GM21381 (cell line): ENCODE data around the gene AK5.
"Not testable (repeated sequence)": the region's sequence is repeated elsewhere in the genome, so short reads cannot be mapped to it uniquely, and the experiment has no call there.

Experiments
- ATAC-seq: cut with Tn5 transposase; IDR thresholded peaks from one replicate; pipeline ENCODE4 v1.9.1; 2021; ENCODE audit warnings: mild to moderate bottlenecking, moderate library complexity; ENCODE audit not compliant: unreplicated experiment

Gene AK5

DNA sequence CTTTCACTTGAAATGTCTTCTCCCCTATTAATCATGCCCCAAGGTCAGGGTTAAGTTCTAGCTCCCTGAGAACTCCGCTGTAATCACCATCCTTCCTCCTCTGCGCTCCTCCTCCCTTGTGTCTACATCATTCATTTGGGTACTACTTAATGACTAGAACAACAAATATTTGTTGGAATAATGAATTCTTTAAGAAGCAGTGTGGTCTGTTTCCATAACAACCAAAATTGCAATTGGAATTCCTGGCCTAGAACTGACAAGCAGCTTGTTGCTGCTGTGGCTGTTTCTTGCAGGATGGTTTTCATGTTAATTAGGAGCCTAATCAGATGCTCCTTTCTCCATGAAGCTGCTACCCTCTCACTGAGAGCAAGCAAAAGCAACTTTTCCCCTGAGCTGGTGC lies 208.1 kb downstream of the AK5 start:
- ATAC-seq = no peak

GRCh38 chr1:77494026-77494425 lies 212.2 kb downstream of the AK5 start:
- ATAC-seq = no peak

GRCh38 chr1:77498918-77499317 lies 217.1 kb downstream of the AK5 start:
- ATAC-seq = no peak

GRCh38 chr1:77499466-77499865 lies 217.6 kb downstream of the AK5 start:
- no peak for ATAC-seq

DNA sequence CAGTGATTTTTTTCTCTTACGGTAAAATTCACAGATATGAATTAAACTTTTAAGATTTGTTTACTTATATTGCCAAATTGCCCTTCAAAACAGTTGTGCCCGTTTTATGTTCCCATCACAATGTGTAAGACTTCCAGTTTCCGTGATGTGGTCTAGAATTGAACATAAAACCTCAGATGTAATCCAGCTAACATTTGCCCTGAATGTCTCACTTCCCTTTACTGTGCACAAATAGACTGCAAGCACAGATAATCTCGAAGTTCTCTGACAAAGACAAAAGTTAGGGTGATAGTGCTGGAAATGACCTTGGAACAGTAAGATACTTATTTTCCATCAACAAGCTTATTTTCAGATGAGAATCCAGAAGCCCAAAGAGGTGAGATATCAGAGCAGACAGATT lies 223.2 kb downstream of the AK5 start:
- no peak for ATAC-seq

- ATAC-seq = no peak
Measured at GRCh38 chr1:77506771-77507170, 225.0 kb downstream of the AK5 start.

GRCh38 chr1:77509051-77509492 lies 227.3 kb downstream of the AK5 start:
- ATAC-seq = no peak

DNA sequence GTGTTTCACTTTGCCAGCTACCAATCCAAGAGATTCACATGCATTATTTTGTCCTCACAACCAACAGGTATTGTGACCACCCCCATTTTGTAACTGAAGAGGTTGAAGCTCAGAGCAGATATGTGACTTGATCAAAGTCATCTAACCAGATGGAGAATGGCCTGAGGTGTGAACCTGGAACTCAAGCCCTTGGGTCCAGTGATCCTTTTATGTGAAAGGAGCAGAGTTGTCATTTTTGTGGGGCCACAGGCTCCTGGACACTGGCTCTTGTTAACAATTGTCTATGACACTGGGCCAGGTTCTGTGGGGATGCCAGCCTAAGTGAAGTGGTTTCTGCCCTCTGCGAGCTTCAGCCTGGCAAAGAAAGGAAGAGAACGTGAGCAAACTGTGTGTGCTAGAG lies 228.1 kb downstream of the AK5 start:
- ATAC-seq = no peak

DNA sequence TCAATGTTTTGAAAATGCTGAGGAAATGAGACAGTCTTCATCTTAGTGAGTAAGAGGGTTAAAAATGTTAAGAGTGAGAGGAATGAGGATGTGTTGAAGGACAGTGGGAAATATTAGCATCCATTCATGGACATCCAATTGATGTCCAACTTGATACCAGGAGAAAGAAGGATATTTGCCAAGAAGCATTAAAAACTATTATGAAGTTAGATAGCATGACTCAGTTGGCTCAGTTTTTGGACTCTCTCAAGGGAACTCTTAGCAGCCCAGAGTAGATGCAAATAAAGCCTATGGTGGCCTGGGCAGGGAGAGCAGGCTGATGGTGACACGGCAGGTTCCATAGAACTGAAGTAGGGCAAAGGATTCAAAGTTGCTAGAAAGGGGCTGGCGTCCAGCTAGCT lies 229.6 kb downstream of the AK5 start:
- no peak for ATAC-seq

GRCh38 chr1:77512650-77513049 lies 230.8 kb downstream of the AK5 start:
- not testable (repeated sequence) for ATAC-seq

GRCh38 chr1:77513839-77514763 lies 232.3 kb downstream of the AK5 start:
- ATAC-seq = no peak

- ATAC-seq = no peak
Measured at GRCh38 chr1:77514921-77515776, 233.3 kb downstream of the AK5 start.

- no peak for ATAC-seq
Measured at GRCh38 chr1:77516106-77516505, 234.3 kb downstream of the AK5 start.

DNA sequence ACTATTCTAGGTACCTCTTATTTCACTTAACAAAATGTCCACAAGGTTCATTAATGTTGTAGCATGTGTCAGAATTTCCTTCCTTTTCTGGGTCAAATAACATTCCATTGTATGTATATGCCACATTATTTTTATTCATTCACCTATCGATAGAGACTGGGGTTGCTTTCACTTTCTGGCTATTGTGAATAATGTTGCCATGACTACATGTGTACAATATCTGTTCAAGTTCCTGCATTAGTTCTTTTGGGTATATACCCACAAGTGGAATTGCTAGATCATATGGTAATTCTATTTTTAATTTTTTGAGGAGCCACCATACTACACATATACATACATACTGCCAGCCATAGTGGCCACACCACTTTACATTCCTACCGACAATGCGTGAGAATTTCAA lies 242.2 kb downstream of the AK5 start:
- no peak for ATAC-seq

DNA sequence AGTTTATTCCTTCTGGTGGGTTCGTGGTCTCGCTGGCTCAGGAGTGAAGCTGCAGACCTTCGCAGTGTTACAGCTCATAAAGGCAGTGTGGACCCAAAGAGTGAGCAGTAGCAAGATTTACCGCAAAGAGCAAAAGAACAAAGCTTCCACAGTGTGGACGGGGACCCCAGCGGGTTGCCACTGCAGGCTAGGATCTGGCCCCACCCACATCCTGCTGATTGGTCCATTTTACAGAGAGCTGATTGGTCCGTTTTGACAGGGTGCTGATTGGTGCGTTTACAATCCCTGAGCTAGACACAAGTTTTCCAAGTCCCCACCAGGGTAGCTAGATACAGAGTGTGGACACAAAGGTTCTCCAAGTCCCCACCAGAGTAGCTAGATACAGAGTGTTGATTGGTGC lies 249.3 kb downstream of the AK5 start:
- ATAC-seq = not testable (repeated sequence)

DNA sequence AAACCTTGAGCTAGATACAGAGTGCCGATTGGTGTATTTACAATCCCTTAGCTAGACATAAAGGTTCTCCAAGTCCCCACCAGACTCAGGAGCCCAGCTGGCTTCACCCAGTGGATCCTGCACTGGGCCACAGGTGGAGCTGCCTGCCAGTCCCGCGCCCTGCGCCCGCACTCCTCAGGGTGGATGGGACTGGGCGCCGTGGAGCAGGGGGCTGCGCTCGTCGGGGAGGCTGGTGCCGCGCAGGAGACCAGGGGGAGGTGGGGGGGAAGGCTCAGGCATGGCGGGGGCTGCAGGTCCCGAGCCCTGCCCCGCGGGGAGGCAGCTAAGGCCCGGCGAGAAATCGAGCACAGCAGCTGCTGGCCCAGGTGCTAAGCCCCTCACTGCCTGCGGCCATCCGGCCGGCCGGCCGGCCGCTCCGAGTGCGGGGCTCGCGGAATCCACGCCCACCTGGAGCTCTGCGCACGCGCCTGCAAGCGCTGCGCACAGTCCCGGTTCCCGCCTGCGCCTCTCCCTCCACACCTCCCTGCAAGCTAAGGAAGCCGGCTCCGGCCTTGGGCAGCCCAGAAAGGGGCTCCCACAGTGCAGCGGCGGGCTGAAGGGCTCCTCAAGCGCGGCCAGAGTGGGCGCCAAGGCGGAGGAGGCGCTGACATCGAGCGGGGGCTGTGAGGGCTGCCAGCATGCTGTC lies 249.9 kb downstream of the AK5 start:
- not testable (repeated sequence) for ATAC-seq

DNA sequence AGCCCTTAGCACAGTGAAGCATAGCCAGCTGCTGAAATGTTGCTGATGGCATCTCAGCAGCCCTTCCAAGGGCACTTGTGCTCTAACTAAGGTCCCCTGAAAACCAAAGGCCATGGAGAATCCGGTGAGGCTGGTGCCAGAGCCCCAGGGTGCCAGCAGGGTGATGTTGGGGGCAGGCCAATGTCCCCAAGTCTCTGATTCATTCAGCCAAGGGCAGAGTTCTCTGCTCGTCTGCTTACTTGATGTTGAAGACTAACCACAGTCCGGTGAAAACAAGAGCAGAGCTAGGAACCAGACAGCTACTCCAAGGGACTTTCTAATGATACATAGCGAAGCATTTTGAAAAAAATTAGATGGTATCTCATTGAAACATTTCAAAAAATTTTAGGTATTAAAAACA lies 250.8 kb downstream of the AK5 start:
- no peak for ATAC-seq

GRCh38 chr1:77533660-77534305 lies 252.0 kb downstream of the AK5 start:
- no peak for ATAC-seq

DNA sequence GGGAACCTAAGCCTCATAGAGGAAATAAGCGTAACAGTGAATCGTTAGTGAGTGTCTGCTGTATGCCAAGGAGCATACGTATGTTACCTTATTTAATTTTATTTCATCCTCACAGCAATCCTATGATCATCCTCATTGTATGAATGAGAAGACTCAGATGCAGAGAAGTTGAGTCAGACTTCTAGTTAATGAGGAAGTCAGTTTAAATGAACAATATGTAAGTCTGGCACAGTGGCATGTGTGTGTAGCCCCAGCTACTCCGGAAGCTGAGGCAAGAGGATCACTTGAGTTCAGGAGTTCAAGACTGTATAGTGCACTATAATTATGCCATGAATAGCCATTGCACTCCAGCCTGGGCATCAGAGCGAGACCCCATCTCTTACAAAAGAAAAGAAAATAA lies 252.6 kb downstream of the AK5 start:
- no peak for ATAC-seq

DNA sequence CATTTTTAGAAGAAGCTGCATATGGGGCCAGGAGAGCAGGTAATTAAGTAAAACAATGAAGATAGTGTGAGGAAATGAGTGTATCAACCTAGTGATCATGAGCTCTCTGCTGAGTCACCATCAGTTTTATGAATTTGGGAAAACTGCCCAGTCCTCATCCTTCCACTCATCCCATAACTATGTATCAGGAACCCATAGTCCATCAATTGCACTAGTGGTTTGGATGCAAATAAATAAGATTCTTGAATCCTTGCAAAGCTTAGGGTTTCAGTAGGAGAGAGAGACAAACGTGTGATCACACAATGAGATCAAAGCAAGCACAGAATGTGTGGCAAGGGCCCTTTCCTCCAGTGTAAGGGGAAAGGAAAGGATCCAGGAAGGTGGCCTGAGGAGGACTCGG lies 255.0 kb downstream of the AK5 start:
- no peak for ATAC-seq
